Activated CD4-positive, alpha-beta T cell treated with anti-CD3 and anti-CD28 coated beads, Interleukin-2, amount 10 ng/mL, durations not matched to agents 24 days and 14 days (primary cell): Measurements from ENCODE around the gene ZNF354C. TPM values are rescaled to one million over a fixed set of nuclear protein-coding genes. Genes with fewer than 3 reads are reported as not detected.

Source experiments
- DNase-seq: peaks from one replicate; pipeline ENCODE4 v3.0.0; 2022
- H3K27ac Mint-ChIP-seq: one replicate; pipeline ENCODE4 v1.8.0; 2022; ENCODE audit warnings: mild to moderate bottlenecking, mixed read lengths
- H3K27me3 Mint-ChIP-seq: one replicate; pipeline ENCODE4 v1.8.0; 2022; ENCODE audit warnings: mixed read lengths
- H3K36me3 Mint-ChIP-seq: one replicate; pipeline ENCODE4 v1.8.0; 2022; ENCODE audit warnings: low read depth, mild to moderate bottlenecking, mixed read lengths
- H3K4me1 Mint-ChIP-seq: one replicate; pipeline ENCODE4 v1.8.0; 2021; ENCODE audit warnings: mixed read lengths
- H3K4me3 Mint-ChIP-seq: one replicate; pipeline ENCODE4 v1.8.0; 2022; ENCODE audit warnings: mild to moderate bottlenecking, moderate library complexity, mixed read lengths
- H3K9me3 Mint-ChIP-seq: one replicate; pipeline ENCODE4 v1.8.0; 2021; ENCODE audit warnings: mixed read lengths
- intact Hi-C: fragments of 100-400 bp; cut with micrococcal nuclease; formaldehyde crosslinking; loops from one replicate; pipeline ENCODE4 v1.15.1; 2023
- total RNA-seq: library from RNA; stranded (reverse); gene quantifications from 2 replicates; pipeline ENCODE4 v1.2.3, GENCODE V29; 2022

The ZNF354C gene
- total RNA-seq, 1 donor from 2014 or later, result 4.5 TPM

- intact Hi-C loops, result no loop called here
- Mint-ChIP-seq H3K36me3 (no peaks in the 10 kb centered on the region), H3K9me3 (no peaks in the 10 kb centered on the region), H3K4me1 (no peaks in the 10 kb centered on the region), H3K27ac (no peak overlapping the region), H3K4me3 (no peak overlapping the region), H3K27me3 (no peaks in the 10 kb centered on the region)
- no peak for DNase-seq
Observed at GRCh38 chr5:179127136-179128040, 67.2 kb downstream of the ZNF354C start.

- H3K4me3 Mint-ChIP-seq, result no peak overlapping the region
- no peaks in the 10 kb centered on the region for H3K36me3 Mint-ChIP-seq
- no peak for DNase-seq
- intact Hi-C loops, result no loop called here
- H3K27me3 Mint-ChIP-seq, result no peaks in the 10 kb centered on the region
- peaks cover 4% of the 10 kb centered on the region for H3K9me3 Mint-ChIP-seq
- no peak overlapping the region for H3K27ac Mint-ChIP-seq
- H3K4me1 Mint-ChIP-seq, result no peaks in the 10 kb centered on the region
Observed at GRCh38 chr5:179128041-179128365, 67.8 kb downstream of the ZNF354C start.

GRCh38 chr5:179128976-179129375, 68.8 kb downstream of the ZNF354C start:
- intact Hi-C loops, result no loop called here
- Mint-ChIP-seq H3K4me3 (no peak overlapping the region), H3K9me3 (peaks cover 7% of the 10 kb centered on the region), H3K4me1 (no peaks in the 10 kb centered on the region), H3K36me3 (no peaks in the 10 kb centered on the region), H3K27ac (no peak overlapping the region), H3K27me3 (no peaks in the 10 kb centered on the region)
- no peak for DNase-seq

GRCh38 chr5:179129607-179130071, 69.5 kb downstream of the ZNF354C start:
- Mint-ChIP-seq H3K27me3 (no peaks in the 10 kb centered on the region), H3K4me1 (no peaks in the 10 kb centered on the region), H3K9me3 (peaks cover 11% of the 10 kb centered on the region), H3K4me3 (no peak overlapping the region), H3K27ac (no peak overlapping the region), H3K36me3 (no peaks in the 10 kb centered on the region)
- no peak for DNase-seq
- intact Hi-C loops, result no loop called here

- no peak overlapping the region for H3K27ac Mint-ChIP-seq
- no peak for DNase-seq
- no peak overlapping the region for H3K4me3 Mint-ChIP-seq
- H3K27me3 Mint-ChIP-seq, result no peaks in the 10 kb centered on the region
- intact Hi-C loops, result no loop called here
- peaks cover 11% of the 10 kb centered on the region for H3K9me3 Mint-ChIP-seq
- H3K36me3 Mint-ChIP-seq, result no peaks in the 10 kb centered on the region
- H3K4me1 Mint-ChIP-seq, result no peaks in the 10 kb centered on the region
Observed at GRCh38 chr5:179130101-179130681, 70.0 kb downstream of the ZNF354C start.

GRCh38 chr5:179131321-179131835, 71.2 kb downstream of the ZNF354C start:
- Mint-ChIP-seq H3K4me1 (no peaks in the 10 kb centered on the region), H3K4me3 (no peak overlapping the region), H3K27me3 (no peaks in the 10 kb centered on the region), H3K27ac (no peak overlapping the region), H3K36me3 (no peaks in the 10 kb centered on the region), H3K9me3 (peaks cover 11% of the 10 kb centered on the region)
- no peak for DNase-seq
- intact Hi-C loops, result no loop called here

- H3K27me3 Mint-ChIP-seq, result no peaks in the 10 kb centered on the region
- intact Hi-C loops, result no loop called here
- no peaks in the 10 kb centered on the region for H3K36me3 Mint-ChIP-seq
- peaks cover 11% of the 10 kb centered on the region for H3K9me3 Mint-ChIP-seq
- H3K27ac Mint-ChIP-seq, result no peak overlapping the region
- no peak for DNase-seq
- no peak overlapping the region for H3K4me3 Mint-ChIP-seq
- H3K4me1 Mint-ChIP-seq, result no peaks in the 10 kb centered on the region
Observed at GRCh38 chr5:179131886-179132585, 71.9 kb downstream of the ZNF354C start.

GRCh38 chr5:179132586-179133355, 72.6 kb downstream of the ZNF354C start:
- Mint-ChIP-seq H3K27ac (no peak overlapping the region), H3K4me1 (no peaks in the 10 kb centered on the region), H3K36me3 (no peaks in the 10 kb centered on the region), H3K9me3 (peaks cover 11% of the 10 kb centered on the region), H3K27me3 (no peaks in the 10 kb centered on the region), H3K4me3 (no peak overlapping the region)
- DNase-seq, result no peak
- intact Hi-C loops, result no loop called here

Other genes with a start within 250 kb of the ZNF354C start
- 13.5 and 17.0 TPM in 2 replicates for gene ZNF354B, start 200.4 kb upstream of the ZNF354C start, total RNA-seq
- 0.33 TPM in 1 of 2 replicates, not detected in the other for gene ZFP2, start 164.5 kb upstream of the ZNF354C start, total RNA-seq
- gene ZNF454, start 119.2 kb upstream of the ZNF354C start, total RNA-seq, result not detected in 2 replicates
- gene GRM6, start 65.1 kb upstream of the ZNF354C start, total RNA-seq, result not detected in 2 replicates
- 2.7 and 3.8 TPM in 2 replicates for gene ZNF879, start 36.6 kb upstream of the ZNF354C start, total RNA-seq